Measurements from ENCODE around the gene FBXL16.

DNA sequence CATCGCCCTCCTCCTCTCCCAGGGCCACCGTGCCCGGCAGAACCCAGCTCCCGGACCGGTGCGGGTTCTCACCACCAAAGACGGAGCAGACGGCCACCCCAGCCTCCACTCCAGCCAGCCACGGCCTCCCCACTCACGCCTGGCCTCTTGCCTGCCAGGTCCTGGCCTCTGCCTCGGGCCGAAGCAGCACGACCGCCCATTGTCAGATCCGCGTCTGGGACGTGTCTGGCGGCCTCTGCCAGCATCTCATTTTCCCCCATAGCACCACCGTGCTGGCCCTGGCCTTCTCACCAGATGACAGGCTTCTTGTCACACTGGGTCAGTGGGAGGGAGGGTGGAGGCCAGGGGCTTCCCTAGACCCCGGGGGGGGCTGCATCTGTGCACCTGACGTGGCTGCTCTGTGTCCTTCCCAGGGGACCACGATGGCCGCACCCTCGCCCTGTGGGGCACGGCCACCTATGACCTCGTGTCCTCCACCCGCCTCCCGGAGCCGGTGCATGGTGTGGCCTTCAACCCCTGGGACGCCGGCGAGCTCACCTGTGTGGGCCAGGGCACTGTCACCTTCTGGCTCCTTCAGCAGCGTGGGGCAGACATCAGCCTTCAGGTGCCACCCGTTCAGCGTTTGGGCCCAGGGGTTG, 44.3 kb downstream of the FBXL16 start:
- peak; percentile 7 for TF ChIP-seq POLR2A (IDR thresholded peaks at IDR 0.05)
- TF ChIP-seq, protein P1, sequence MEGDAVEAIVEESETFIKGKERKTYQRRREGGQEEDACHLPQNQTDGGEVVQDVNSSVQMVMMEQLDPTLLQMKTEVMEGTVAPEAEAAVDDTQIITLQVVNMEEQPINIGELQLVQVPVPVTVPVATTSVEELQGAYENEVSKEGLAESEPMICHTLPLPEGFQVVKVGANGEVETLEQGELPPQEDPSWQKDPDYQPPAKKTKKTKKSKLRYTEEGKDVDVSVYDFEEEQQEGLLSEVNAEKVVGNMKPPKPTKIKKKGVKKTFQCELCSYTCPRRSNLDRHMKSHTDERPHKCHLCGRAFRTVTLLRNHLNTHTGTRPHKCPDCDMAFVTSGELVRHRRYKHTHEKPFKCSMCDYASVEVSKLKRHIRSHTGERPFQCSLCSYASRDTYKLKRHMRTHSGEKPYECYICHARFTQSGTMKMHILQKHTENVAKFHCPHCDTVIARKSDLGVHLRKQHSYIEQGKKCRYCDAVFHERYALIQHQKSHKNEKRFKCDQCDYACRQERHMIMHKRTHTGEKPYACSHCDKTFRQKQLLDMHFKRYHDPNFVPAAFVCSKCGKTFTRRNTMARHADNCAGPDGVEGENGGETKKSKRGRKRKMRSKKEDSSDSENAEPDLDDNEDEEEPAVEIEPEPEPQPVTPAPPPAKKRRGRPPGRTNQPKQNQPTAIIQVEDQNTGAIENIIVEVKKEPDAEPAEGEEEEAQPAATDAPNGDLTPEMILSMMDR (IDR thresholded peaks at IDR 0.05), result no peak

All from right lobe of liver (tissue), 4 donors.